Measurements from ENCODE around the gene PIK3CB.
"Not testable (repeated sequence)": the region's sequence is repeated elsewhere in the genome, so short reads cannot be mapped to it uniquely, and the experiment has no call there.

PIK3CB gene

GRCh38 chr3:138846262-138846791, 11.6 kb upstream of the PIK3CB start:
- no peak for FAIRE-seq

- no peak for FAIRE-seq
These were observed 11.0 kb upstream of the PIK3CB start for GRCh38 chr3:138845771-138846173.

GRCh38 chr3:138845181-138845601, 10.5 kb upstream of the PIK3CB start:
- no peak for FAIRE-seq

- no peak for FAIRE-seq
These were observed 7.9 kb upstream of the PIK3CB start for GRCh38 chr3:138842483-138843188.

GRCh38 chr3:138838385-138838784, 3.7 kb upstream of the PIK3CB start:
- FAIRE-seq = not testable (repeated sequence)

GRCh38 chr3:138835846-138836245, 1.1 kb upstream of the PIK3CB start:
- FAIRE-seq = not testable (repeated sequence)

- no peak for FAIRE-seq
These were observed 649 bp upstream of the PIK3CB start for GRCh38 chr3:138835397-138835757.

- FAIRE-seq = no peak
These were observed 681 bp downstream of the PIK3CB start for GRCh38 chr3:138833899-138834595.

- not testable (repeated sequence) for FAIRE-seq
These were observed 2.2 kb downstream of the PIK3CB start for GRCh38 chr3:138832473-138833057.

GRCh38 chr3:138829886-138830510, 4.7 kb downstream of the PIK3CB start:
- no peak for FAIRE-seq

- FAIRE-seq = no peak
These were observed 5.6 kb downstream of the PIK3CB start for GRCh38 chr3:138829097-138829496.

- FAIRE-seq = no peak
These were observed 7.5 kb downstream of the PIK3CB start for GRCh38 chr3:138827222-138827621.

- FAIRE-seq = no peak
These were observed 9.4 kb downstream of the PIK3CB start for GRCh38 chr3:138825336-138825735.

- no peak for FAIRE-seq
These were observed 10.6 kb downstream of the PIK3CB start for GRCh38 chr3:138824114-138824506.

- not testable (repeated sequence) for FAIRE-seq
These were observed 14.3 kb downstream of the PIK3CB start for GRCh38 chr3:138820379-138820778.

GRCh38 chr3:138818185-138818860, 16.4 kb downstream of the PIK3CB start:
- FAIRE-seq = no peak

GRCh38 chr3:138817695-138818094, 17.0 kb downstream of the PIK3CB start:
- FAIRE-seq = no peak

GRCh38 chr3:138812806-138813205, 21.9 kb downstream of the PIK3CB start:
- no peak for FAIRE-seq

GRCh38 chr3:138809500-138810256, 25.1 kb downstream of the PIK3CB start:
- FAIRE-seq = no peak

GRCh38 chr3:138806376-138807080, 28.2 kb downstream of the PIK3CB start:
- no peak for FAIRE-seq

- no peak for FAIRE-seq
These were observed 31.6 kb downstream of the PIK3CB start for GRCh38 chr3:138803006-138803653.

All from TTC549 (cell line).